ENCODE measurements around the gene RNU4-1.

RNU4-1 gene

DNA sequence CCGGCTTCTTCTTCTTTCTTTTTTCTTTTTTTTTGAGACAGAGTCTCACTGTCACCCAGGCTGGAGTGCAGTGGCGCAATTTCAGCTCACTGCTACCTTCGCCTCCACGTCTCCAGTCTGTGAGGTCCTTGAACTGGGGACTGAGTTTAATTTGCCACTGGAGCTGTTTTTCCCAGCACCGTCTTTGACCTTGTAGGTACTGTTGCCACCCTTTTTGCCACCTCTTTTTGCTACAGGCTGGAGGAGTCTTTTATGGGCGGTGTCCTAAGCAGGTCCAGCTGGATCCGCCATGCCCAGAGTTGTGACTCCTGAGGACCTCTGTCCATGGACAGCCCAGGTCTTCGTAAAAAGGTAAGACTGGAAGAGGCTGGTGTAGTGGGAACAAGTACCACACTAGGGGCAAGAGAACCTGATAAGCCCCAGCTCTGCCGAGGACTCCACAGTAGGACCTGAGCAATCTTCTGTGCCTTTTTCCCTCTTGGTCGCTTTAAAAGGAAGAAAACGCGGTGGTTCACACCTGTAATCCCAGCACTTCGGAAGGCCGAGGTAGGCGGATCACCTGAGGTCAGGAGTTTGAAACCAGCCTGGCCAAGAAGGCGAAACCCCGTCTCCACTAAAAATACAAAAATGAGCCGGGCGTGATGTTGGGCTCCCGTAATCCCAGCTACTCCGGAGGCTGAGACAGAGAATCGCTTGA lies 2.3 kb downstream of the RNU4-1 start:
- DNase-seq (ENCODE audit: low spot score) = no peak

- DNase-seq (ENCODE audit: low spot score) = no peak
These were observed 5.5 kb downstream of the RNU4-1 start for GRCh38 chr12:120287491-120287890.

DNA sequence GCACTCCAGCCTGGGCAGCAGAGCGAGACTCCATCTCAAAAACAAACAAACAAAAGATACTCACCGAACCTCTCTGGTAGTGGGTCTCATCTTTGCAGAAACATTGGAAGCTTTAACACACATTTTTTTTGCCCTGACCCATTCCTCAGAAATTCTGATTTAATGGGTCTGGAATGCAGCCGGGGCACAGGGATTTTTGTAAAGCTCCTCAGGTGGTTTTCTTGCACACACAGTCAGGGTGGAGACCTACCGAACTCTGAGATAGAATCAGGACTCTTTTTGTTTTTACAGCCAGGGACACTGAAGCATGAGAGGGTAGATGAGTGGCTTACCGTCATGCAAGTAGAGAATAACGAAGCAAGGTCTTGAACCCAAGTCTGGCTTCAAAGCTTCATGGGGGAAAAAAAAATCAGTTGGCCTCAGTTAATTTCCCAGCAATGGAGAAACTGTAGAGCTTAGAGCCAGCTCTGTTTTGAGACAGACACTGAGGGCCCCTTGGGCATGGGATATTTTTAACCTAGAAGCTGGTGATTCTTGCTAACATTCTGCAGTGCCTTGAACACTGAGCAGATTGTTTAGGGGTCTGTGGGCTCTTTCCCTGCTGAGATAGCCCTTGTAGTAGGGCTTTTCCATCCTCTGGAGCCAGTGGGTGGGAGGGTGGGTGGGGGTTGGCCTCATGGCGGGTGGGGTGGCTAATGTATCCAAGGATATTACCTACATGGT lies 6.1 kb downstream of the RNU4-1 start:
- DNase-seq (ENCODE audit: low spot score) = no peak

- no peak for DNase-seq (ENCODE audit: low spot score)
These were observed 8.7 kb downstream of the RNU4-1 start for GRCh38 chr12:120284381-120284780.

- no peak for DNase-seq (ENCODE audit: low spot score)
These were observed 9.7 kb downstream of the RNU4-1 start for GRCh38 chr12:120283318-120283717.

GRCh38 chr12:120278137-120279069 lies 14.6 kb downstream of the RNU4-1 start:
- no peak for DNase-seq (ENCODE audit: low spot score)

DNA sequence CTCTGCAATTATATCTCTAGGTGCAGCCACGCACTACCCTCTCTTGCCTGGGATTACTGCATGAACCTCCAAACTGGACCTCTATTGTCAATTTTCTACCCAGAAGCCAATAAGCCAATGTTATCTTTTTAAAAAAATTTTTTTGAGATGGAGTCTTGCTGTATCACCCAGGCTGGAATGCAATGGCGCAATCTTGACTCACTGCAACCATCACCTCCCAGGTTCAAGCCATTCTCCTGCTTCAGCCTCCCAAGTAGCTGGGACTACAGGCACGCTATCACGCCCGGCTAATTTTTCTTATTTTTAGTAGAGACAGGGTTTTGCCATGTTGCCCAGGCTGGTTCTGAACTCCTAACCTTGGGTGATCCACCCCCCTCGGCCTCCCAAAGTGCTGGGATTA lies 16.3 kb downstream of the RNU4-1 start:
- DNase-seq (ENCODE audit: low spot score) = no peak

- no peak for DNase-seq (ENCODE audit: low spot score)
These were observed 25.3 kb downstream of the RNU4-1 start for GRCh38 chr12:120267736-120268135.

DNA sequence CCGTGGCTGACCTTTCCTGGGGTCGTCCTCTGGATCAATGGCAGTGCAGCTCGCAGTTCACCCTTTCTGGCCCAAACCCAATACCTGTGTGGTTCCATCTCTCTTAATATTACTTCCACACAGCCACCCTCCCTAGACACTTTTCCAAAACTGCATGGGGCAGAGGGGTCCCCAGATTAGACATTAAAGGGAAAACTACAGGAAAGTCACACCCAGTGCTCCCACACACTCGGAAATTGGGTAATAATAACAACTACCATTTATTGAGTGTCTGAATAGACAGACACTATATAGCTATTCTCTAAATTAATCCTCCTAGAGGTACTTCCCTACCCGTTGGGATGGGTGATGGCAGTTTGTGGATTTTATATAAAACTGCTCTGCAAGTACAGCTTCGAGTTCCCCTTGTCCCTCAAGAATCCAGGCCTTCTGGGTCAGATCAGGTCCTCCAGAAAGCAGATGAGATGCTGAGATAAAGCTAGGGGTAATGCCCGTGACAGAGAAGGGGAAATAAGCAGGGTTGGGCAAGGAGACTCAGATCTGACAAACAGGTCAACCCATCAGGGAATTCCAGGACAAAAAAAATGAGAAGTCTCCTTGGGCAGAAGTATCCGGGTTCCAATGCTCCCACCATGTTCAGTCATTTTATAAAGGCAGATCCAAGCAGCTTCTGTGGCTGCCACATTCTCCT lies 26.7 kb downstream of the RNU4-1 start:
- no peak for DNase-seq (ENCODE audit: low spot score)

DNA sequence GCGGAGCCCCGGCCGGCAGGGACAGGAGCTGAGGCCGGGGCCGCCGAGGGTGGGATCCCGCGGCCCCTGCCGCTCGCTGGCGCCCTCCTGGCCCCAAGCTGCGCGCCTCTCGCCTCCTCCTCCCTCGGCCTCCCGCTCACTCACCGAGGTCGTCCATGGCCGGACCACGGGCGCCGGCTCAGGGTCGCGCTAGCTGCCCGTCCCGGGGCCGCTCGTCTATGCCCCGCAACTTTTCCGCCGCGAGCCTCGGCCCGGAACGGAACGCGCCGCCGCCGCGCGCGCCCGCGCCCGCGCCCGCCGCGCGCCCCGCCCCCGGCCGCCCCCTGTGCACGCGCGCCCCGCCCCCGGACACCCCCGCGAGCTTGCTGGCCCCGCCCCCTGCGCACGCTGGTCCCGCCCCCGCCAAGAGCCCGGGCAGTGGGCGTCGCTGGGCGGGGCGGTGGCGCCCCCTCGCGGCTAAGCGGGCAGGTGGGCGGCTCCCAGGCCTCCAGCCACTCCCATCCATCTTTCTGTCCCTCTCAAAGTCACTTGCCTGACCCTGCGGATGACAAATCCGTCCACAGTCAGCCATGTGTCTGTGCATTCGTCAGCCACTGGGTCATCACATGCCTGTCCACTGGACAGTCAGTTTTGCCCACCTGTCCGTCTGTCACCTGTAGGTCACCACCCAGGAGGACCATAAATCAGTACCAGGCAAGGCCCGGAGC lies 27.4 kb downstream of the RNU4-1 start, which contains the start of gene PXN:
TSS of gene PXN (minus strand) at position 258 of the 707 bp plus-strand sequence. CDS start at position 157, 101 bp downstream.
- peak; percentile 93 for DNase-seq (ENCODE audit: low spot score)

DNA sequence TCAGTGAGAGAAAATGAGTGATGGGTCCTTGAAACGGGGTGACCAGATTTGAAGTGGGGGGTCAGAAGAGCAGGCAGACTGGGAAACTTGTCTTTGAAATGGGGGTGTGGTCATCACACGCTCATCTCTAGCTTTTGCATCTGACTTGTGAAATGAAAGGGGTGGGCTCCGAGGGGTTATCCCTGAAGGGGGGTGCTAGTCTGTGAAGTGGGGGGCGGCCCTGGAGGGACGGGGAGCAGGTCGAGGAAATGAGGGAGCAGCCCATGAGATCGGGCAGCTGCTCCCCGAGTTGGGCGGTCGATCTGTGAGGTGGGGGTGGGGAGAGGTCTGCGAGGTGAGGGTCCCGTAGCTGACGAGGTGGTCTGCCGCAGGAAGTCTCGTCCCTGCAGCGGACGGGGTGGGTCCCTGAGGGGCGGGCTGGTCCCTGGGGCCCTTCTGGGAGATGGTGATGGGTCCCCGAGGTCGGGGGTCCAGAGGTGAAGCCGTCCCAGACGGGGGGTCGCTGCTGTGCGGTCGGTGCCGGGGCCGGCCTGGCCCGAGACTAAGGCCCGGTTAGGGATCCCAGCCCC lies 28.0 kb downstream of the RNU4-1 start:
- no peak for DNase-seq (ENCODE audit: low spot score)

GRCh38 chr12:120264086-120264903 lies 28.7 kb downstream of the RNU4-1 start:
- DNase-seq (ENCODE audit: low spot score) = no peak

DNA sequence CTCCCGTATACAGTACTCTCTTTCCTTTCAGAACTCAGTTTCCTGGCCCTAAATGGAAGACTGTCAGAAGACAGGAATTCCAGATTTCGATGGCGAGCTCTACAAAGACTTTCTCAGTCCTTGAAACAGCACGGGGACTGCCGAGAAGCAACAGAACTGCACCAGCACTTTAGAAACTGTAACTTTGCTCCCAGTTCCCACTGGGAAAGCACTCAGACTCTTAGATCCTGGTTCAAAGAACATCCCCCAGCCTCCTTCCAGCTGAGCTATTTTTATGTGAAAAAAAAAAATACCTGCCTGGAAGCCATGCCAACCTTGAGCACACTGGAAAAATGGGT lies 29.3 kb downstream of the RNU4-1 start:
- DNase-seq (ENCODE audit: low spot score) = no peak

GRCh38 chr12:120262852-120263747 lies 29.9 kb downstream of the RNU4-1 start:
- no peak for DNase-seq (ENCODE audit: low spot score)

DNA sequence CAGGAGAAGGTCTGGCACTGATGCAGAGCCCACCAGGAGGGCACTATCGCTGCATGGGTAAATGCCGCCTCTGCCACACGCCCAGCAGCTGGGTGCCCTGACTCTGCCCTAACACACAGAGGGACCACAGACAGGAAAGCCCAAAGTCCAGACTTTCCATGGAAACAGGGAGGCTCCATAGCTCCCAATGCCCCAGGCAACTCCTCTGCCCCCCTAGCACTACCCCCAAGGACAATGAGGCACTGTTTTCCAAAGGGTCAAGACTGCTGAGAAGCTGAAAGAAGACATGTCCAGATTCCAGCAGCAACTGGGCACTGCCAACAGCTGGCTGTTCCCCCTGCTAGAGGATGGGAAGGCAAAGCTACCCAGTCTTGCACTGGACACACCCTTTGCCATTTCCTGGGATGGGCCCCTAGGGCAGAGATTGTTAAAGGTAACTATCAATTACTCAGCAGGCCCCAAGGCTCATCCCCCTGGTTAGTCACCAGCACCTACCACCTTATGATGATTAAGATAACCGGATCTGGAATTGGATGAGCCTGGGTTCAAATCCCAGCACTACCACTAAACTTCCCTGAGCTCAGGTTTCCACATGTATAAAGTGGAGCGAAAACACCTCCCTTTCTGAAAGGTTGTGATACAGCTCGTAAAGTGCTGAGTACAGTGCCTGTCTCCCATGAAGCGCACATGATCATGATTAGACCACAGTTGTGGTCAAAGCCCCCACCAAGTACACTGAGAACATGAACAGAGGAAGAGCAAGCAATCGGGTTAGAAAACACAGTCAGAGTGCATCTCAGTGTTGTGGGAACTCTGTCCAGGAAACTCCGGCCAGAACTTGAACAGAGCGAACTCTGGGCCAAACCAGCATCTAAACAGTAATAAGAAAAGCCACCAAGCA lies 30.8 kb downstream of the RNU4-1 start:
- no peak for DNase-seq (ENCODE audit: low spot score)

DNA sequence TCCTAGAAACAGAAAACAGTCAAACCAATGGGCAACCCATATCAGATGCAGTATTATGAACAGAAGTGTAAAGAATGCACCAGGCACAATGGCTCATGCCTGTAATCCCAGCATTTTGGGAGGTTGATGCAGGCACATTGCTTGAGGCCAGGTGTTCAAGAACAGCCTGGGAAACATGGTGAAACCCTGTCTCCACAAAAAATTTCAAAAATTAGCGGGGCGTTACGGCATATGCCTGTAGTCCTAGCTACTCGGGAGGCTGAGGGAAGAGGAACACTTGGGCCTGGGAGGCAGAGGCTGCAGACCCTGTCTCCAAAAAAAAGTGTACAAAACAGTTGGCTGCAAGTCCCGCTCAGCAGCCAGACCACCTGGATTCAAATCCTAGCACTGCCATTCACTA lies 32.4 kb downstream of the RNU4-1 start:
- no peak for DNase-seq (ENCODE audit: low spot score)

DNA sequence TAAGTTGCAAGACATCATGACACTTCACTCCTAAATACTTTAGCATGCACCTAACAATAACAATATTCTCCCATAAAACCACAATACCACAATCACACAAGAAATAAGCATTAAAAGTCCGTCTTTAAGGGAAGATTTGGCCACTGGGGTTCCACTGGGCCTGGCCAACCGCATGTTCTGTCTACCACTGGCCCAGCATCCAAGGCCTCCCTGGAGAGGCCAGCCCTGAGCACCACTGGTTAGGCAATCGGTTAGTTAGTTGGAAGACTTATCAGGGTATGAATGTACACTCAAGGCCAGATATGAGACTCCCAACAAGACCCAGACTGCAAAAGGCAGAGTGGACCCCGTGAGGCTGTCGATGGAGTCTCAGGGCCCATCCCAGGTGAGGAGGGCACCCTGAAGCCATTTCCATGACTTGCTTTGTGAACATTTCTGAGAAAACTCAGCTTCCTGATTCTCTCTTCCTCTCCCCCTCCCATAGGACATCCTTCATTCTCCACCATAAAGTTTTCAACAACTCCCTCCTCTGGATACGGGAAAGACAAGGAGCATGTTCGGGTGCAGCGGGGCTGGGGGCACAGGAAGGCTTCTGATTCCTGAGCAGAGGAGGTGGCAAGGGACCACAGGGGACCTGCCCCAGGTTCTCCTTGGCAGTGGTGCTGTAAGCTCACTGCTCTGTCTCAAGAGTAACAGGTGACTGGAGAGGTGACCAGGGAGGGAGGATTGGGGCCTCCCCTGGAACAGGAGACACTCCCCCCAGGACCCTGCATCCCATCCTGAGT lies 33.4 kb downstream of the RNU4-1 start:
- no peak for DNase-seq (ENCODE audit: low spot score)

Measured in left forelimb (tissue), 1 donor.